HG03045 (cell line): ENCODE measurements around the gene ZNF543.

Experiments used
- ATAC-seq: cut with Tn5 transposase; IDR thresholded peaks from one replicate; pipeline ENCODE4 v1.9.1; 2021; ENCODE audit warnings: mild to moderate bottlenecking, moderate library complexity; ENCODE audit not compliant: unreplicated experiment

The ZNF543 gene

DNA sequence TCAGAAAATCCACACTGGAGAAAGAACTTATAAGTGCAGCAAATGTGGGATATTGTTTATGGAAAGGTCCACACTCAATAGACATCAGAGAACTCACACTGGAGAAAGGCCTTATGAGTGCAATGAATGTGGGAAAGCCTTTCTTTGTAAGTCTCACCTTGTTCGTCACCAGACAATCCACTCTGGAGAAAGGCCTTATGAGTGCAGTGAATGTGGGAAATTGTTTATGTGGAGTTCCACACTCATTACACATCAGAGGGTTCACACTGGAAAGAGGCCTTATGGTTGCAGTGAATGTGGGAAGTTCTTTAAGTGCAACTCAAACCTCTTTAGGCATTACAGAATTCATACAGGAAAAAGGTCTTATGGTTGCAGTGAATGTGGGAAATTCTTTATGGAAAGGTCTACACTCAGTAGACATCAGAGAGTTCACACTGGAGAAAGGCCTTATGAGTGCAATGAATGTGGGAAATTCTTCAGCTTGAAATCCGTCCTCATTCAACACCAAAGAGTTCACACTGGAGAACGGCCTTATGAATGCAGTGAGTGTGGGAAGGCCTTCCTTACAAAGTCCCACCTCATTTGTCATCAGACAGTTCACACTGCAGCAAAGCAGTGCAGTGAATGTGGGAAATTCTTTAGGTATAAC, 57.4 kb downstream of the ZNF543 start:
- ATAC-seq: no peak
